ENCODE results near the gene COX6B2.

COX6B2 gene

DNA sequence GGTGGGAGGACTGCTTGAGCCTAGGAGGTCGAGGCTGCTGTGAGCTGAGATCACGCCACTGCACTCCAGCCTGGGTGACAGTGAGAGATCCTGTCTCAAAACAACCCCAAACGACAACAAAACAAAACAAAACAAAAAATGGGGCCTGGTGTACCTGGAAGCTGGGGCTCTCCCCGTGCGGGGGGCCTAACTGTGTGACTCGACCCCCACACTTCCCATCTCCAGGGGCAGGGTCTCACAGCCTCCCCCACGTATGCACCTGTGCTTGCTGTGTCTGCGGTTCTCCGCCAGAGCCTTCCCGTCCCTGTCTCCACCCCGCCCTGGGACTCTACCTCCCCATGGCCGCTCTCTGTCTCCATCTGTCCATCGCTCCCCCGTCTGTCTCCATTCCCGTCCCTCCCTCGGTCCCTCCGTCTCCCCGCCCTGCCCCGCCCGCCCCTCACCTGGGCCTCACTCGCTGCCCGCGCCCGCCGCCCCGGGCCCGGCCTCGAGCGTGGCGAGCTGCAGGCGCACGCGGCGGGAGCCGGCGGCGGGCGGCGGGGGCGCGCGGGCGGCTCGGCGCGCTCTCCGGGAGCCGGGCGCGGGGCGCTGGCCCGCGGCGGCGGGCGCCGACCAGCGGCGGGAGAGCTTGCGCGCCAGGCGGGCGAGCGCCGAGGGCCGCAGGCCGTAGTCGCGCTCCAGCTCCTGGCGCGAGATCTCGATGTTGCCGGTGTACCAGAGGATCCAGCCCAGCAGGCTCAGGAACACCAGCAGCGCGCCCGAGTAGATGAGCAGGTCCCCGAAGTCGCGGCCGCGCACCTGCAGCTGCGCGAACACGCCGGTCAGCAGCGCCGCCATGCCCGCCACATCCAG, 29.0 kb upstream of the COX6B2 start:
- DNase-seq, result peak; percentile 61 to 90 (median 77)

GRCh38 chr19:55382522-55383054, 28.1 kb upstream of the COX6B2 start:
- DNase-seq, result no peak

DNA sequence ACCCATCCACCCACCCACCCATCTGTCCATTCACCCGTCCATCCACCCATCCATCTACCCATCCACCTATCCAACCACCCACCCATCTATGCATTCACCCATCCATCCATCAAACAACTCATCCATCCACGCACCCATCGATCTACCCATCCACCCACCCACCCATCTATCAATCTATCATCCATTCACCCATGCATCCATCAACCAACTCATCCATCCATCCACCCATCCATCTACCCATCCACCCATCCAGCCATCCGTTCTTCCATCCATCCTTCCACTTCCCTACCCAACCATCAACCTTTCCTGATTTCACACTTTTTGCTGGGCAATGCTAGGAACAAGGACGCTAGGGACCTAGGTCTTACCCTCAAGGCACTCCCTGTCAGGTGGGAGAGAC, 27.5 kb upstream of the COX6B2 start:
- DNase-seq, result no peak

DNA sequence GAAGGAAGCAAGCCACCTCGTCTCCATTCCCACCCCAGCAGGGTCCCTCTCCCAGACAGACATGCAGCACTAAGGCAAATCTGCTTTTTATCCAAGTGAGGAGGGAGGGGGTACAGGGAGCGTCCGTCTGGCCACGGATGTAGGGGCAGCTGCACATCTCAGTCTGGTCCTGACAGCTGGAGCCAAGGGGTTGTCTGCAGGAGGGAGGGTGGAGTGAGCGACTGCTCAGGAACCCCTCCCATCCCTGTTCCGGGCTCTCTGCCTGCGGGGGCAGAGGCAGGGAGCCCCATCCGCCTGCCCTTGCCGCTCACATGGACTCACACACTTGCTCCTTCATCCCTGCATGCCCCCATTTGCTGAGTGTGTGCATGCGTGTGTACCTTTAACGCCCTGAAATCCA, 24.7 kb upstream of the COX6B2 start:
- no peak for DNase-seq

DNA sequence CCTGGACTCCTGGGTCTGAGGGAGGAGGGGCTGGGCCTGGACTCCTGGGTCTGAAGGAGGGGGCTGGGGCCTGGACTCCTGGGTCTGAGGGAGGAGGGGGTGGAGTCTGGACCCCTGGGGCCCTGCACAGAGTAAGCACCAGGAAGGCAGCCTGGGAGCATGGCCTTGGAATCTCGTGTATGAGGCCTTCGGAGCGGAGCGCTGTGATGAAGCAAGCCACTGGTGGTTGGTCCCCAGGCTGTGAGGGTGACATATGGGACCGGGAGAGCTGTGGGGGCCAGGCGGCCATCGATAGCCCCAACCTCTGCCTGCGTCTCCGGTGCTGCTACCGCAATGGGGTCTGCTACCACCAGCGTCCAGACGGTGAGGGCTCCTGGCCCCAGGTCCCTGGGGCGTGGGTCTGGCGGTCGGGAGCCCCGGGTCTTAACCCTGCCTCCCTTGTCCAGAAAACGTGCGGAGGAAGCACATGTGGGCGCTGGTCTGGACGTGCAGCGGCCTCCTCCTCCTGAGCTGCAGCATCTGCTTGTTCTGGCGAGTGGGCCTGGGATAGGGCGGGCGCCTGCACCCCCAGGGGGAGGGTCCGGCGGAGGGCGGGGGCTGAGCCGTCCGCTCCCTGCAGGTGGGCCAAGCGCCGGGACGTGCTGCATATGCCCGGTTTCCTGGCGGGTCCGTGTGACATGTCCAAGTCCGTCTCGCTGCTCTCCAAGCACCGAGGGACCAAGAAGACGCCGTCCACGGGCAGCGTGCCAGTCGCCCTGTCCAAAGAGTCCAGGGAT, 23.0 kb upstream of the COX6B2 start:
- DNase-seq, result no peak

DNA sequence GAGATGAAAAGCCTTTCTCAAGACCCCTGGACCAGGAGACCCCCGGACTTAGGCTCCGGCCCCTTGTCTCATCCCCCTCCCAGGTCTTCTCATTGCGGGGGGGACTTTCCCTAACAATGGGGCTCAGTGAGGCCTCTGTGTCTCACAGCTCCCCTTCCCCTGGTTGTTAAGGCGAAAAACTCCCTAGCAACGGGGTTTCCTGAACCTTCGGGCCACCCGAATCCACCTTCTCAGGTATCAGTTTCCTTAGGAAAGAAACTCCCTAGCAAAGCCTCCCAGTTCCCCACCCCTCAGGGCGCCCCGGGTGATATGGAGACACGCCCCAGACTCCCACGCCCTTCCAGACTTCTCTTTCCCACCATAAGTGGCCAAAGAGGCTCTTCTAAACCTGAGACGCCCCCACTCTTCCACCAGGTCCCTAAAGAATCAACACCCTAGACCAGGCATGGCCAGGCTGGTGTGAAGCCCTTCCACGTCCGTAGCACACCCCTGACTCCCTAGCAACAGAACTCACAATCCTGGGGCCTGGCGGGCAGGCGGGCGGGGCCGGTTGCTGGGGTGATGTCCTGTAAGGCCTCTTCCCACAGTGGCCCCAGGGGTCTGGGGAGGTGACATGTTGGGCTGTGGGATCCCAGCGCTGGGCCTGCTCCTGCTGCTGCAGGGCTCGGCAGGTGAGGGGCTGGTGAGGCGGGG, 21.9 kb upstream of the COX6B2 start, which contains the start of gene TMEM190:
Gene TMEM190, plus strand, starts transcription at position 586 of the 693 bp plus-strand sequence. Its CDS starts 28 bp downstream, at position 614.
- DNase-seq, result no peak

DNA sequence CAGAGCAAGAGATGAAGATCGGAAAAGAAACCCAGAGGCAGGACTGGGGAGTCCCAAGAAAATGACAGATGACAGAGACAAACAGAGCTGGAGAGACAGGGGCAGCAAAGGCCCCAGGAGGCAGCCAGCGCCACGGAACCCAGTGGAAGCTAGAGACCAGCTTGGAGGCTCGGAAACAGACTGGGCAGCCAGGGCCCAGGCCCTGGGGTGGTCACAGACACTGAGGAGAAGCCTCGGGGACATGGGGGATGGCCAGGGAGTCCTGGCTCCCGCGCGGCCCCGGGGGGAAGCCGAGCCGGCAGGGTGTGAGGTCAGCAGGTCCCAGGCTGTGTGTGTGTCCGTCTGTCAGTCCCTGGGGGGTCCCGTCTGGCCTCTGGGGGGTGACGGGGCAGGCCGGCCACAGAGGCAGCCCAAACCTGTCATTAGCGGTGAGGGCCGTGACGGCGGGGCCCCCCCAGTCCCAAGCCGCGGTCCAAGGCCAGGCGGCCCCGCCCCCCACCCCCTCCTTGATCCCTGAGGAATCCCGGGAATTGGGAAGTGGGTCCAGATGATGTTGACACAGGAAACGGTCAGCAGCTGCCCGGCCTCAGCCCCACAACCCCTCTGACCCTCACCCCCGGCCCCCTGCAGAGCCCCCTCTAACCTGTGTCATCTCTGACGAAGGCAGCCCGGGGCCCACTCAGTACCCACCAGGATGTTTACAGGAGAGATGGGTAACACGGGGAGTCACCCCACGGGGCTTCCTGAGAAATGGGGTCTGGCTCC, 19.7 kb upstream of the COX6B2 start:
- DNase-seq, result no peak

GRCh38 chr19:55373306-55373992, 18.9 kb upstream of the COX6B2 start:
- DNase-seq, result no peak

DNA sequence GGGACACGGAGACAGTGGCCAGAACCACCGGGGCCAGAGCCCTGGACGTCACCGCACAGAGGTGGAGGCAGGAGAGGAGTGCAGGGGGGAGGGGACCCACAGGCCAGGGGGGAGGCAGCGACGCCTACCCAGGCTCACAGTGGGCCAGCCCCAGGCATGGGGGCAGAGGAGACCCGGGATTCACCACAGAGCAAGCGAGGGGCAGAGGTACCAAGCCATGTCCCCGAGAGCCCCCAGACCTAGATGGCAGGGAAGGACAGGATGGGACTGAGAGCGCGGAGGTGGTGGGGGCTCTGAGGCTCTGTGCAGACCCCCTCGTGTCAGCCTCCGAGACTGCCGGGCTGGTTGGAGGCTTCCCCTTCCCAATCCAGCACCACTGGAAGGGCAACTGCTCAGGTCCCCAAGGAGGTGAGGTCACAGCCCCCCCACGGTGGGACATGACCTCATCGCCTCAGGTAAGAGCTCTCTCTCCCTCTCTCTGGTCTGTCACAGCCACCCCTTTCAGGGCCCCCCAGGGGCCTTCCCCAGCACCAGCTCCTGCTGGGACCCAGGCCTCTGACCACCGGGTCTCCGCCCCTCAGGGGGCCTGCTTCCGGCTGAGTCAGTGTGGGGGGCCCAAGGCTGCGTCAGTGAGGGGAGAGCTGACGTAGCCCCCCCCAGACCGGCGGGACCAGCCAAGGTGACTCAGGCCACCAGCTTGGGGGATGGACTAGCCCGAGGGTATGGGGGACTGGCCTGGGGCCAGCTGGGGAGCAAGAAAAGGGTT, 18.0 kb upstream of the COX6B2 start:
- no peak for DNase-seq

DNA sequence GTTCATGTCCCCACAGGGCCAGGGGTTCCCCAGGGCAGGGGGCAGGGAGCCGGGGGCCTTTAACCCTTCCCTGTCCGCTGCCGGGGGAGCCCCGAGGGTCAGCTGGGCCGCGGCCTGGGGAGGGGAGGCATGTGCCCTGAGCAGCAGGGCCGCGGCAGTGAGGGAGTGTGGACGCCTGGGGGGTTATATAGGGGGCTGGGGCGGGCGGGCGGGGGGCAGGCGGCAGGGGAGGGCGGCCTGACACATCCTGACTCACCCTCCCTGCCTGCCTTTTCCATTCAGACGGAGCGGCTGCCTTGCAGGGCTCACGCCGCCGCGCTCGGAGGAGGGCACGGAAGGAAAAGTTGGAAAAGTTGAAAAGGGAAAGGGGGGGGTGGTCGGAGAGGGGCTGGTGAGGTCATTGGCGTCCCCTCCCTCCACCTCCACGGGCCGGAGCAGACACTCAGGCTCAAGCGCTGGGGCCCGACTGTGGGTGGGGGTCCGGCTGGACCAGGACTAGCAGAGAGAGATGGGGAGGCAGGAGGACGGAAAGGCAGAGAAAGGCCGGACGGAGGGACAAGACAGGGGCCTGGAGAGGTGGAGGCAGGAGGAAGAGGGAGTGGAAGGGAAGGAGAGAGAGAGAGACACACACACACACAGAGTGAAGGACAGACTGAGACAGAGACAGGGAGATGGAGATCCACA, 15.9 kb upstream of the COX6B2 start, which contains the start of gene IL11:
Gene IL11, minus strand, starts transcription at position 159 of the 684 bp plus-strand sequence. Its CDS starts 153 bp downstream, at position 6.
- DNase-seq, result no peak

GRCh38 chr19:55369653-55370304, 15.3 kb upstream of the COX6B2 start:
- DNase-seq, result peak in 2 of 4 experiments; percentile 13 to 37

DNA sequence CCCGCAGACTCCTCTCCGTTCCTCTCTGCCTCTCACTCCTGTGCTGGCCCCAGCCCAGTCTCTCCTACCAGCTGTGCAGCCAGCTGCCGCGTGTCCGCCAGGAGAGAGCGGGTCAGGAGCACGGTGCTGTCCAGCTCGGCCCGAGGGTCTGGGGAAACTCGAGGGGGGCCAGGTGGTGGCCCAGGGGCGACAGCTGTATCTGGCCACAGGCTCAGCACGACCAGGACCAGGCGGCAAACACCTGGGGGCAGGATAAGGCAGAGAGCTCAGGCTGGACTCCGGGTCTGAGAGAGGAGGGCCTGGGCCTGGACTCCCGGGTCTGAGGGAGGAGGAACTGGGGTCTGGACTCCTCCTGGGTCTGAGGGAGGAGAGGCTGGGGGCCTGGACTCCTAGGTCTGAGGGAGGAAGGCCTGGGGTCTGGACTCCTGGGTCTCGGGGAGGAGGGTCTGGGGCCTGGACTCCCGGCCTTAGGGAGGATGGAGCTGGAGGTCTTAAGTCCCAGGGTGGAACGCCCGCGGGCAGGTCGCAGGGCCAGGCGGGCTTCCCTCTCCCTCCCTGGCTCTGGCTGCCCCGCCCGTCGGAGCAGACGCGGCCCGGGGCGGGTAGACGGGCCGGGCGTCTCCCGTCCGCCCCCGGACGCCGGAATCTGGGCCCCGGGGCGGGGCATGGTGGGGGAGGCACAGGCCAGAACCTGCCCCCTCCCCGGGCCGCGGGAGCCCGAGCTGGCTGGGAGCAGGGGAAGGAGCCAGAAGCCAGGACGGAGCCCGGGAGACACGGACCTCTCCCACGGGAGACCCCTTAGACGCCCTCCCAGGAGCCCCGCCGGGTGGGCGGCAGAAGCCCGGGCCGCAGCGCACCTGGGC, 14.4 kb upstream of the COX6B2 start:
- DNase-seq, result peak; percentile 43 to 71 (median 54)

GRCh38 chr19:55368106-55368505, 13.6 kb upstream of the COX6B2 start:
- DNase-seq, result no peak

GRCh38 chr19:55366790-55367189, 12.3 kb upstream of the COX6B2 start:
- DNase-seq, result no peak

DNA sequence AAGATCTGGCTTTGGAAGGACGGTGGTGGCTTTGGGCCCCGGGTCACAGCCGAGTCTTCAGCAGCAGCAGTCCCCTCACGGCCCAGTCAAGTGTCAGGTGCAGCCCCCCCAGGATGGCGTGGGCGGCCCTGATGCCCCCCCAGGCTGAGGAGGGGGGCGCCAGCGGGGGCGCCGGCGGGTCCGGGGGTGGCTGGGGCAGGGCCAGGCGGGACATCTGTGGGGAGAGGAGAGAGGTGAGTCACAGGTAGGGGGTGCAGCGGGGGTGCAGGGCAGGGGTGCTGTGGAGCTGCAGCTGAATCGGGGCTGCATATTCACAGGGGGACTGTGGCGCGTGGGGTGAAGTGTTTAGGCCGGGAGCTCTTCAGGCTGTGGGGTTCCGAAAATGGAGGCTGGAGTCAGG, 11.4 kb upstream of the COX6B2 start:
- DNase-seq, result no peak

- no peak for DNase-seq
These were observed 10.7 kb upstream of the COX6B2 start for GRCh38 chr19:55365245-55365644.

DNA sequence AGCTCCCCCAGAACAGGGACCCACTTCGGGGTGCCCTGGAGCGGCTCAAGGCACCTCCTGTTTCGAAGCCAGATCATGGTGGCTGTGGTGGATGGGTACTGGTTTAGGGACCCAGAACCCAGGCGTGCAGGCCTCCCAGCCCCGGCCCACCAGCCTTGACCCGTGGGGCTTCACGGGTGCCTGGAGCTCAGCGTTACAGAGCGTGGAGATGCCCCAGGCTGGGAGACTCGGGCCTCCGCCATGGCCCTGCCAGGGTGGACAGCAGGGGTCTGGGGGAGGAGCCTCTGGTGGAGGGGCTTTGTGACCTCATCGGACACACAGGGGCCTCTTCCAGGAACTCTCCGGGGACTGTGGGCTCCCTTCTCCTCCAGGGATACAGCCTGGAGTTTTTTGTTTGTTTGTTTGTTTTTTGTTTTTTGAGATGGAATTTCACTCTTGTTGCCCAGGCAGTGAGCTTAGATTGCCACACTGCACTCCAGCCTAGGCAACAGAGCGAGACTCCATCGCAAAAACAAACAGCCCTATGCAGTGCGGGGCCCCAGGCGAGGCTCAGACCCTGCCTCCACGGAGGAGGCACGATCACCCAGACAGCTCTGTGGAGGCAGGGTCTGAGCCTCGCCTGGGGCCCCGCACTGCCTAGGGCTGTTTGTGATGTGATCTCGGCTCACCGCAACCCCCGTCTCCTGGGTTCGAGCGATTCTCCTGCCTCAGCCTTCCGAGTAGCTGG, 8.6 kb upstream of the COX6B2 start, which contains the start of gene GARIN5B:
Gene GARIN5B, minus strand, starts transcription at position 271 of the 727 bp plus-strand sequence. Its CDS starts 194 bp downstream, at position 77.
- DNase-seq, result no peak

Data from suppressor macrophage (primary cell).